Type B pancreatic cell (in vitro differentiated cells): ENCODE results near the gene CD27. TPM values are rescaled to one million over a fixed set of nuclear protein-coding genes. Genes with fewer than 3 reads are reported as not detected.

ENCODE experiments used
- DNase-seq: peaks from one replicate; pipeline ENCODE4 v3.0.0; 2021; ENCODE audit warnings: mixed read lengths; ENCODE audit not compliant: unreplicated experiment; ENCODE audit errors: extremely low spot score
- H3K27ac Mint-ChIP-seq: 2 replicates; pipeline ENCODE4 v1.8.0; 2021; ENCODE audit warnings: mild to moderate bottlenecking, mixed read lengths
- H3K27me3 Mint-ChIP-seq: 2 replicates; pipeline ENCODE4 v1.8.0; 2021; ENCODE audit warnings: mixed read lengths
- H3K36me3 Mint-ChIP-seq: 2 replicates; pipeline ENCODE4 v1.8.0; 2021; ENCODE audit warnings: mixed read lengths
- H3K4me1 Mint-ChIP-seq: one replicate; pipeline ENCODE4 v1.8.0; 2021; ENCODE audit warnings: mixed read lengths; ENCODE audit not compliant: unreplicated experiment
- H3K4me3 Mint-ChIP-seq: 2 replicates; pipeline ENCODE4 v1.8.0; 2021; ENCODE audit warnings: mild to moderate bottlenecking, mixed read lengths
- H3K9me3 Mint-ChIP-seq: 2 replicates; pipeline ENCODE4 v1.8.0; 2021; ENCODE audit warnings: mixed read lengths
- CTCF ChIP-seq: fragments of 200-600 bp; sonication (generic); conservative IDR thresholded peaks from 2 replicates; pipeline ENCODE4 v1.5.0; 2021; ENCODE audit warnings: antibody characterized with exemption, mild to moderate bottlenecking
- total RNA-seq: library from RNA; stranded (reverse); gene quantifications from 2 replicates; pipeline ENCODE4 v1.2.1, GENCODE V29; 2021; ENCODE audit warnings: low replicate concordance

CD27 gene
- total RNA-seq, 1 donor from 2014 or later, result not detected

- no peak for DNase-seq
- Mint-ChIP-seq H3K27me3 (no peaks in the 10 kb centered on the region), H3K9me3 (no peaks in the 10 kb centered on the region), H3K27ac (no peak overlapping the region), H3K36me3 (peaks cover 3% of the 10 kb centered on the region), H3K4me3 (no peak overlapping the region), H3K4me1 (no peaks in the 10 kb centered on the region)
- TF ChIP-seq CTCF, result no peak
Observed at GRCh38 chr12:6438345-6438744, 6.4 kb upstream of the CD27 start.

GRCh38 chr12:6440391-6440790 is 4.4 kb upstream of the CD27 start:
- Mint-ChIP-seq H3K36me3 (peaks cover 6% of the 10 kb centered on the region), H3K4me3 (no peak overlapping the region), H3K4me1 (no peaks in the 10 kb centered on the region), H3K27ac (no peak overlapping the region), H3K27me3 (no peaks in the 10 kb centered on the region), H3K9me3 (no peaks in the 10 kb centered on the region)
- DNase-seq, result no peak
- TF ChIP-seq CTCF, result no peak

GRCh38 chr12:6442836-6443235 is 1.9 kb upstream of the CD27 start:
- DNase-seq, result no peak
- Mint-ChIP-seq H3K27ac (no peak overlapping the region), H3K4me3 (no peak overlapping the region), H3K9me3 (no peaks in the 10 kb centered on the region), H3K36me3 (peaks cover 6% of the 10 kb centered on the region), H3K4me1 (no peaks in the 10 kb centered on the region), H3K27me3 (no peaks in the 10 kb centered on the region)
- no peak for TF ChIP-seq CTCF

- Mint-ChIP-seq H3K4me3 (no peak overlapping the region), H3K9me3 (no peaks in the 10 kb centered on the region), H3K27me3 (no peaks in the 10 kb centered on the region), H3K4me1 (no peaks in the 10 kb centered on the region), H3K27ac (no peak overlapping the region), H3K36me3 (peaks cover 6% of the 10 kb centered on the region)
- TF ChIP-seq CTCF, result no peak
- no peak for DNase-seq
Observed at GRCh38 chr12:6443361-6443983, 1.3 kb upstream of the CD27 start.

GRCh38 chr12:6444031-6444430 is 724 bp upstream of the CD27 start:
- DNase-seq, result no peak
- Mint-ChIP-seq H3K9me3 (no peaks in the 10 kb centered on the region), H3K4me3 (no peak overlapping the region), H3K27ac (no peak overlapping the region), H3K27me3 (no peaks in the 10 kb centered on the region), H3K36me3 (peaks cover 6% of the 10 kb centered on the region), H3K4me1 (no peaks in the 10 kb centered on the region)
- TF ChIP-seq CTCF, result no peak
